Measurements from ENCODE around the gene SLC25A45.

- TF ChIP-seq CTCF (IDR thresholded peaks at IDR 0.05; ENCODE audit: low read depth, low read length) (no peak), POLR2A (IDR thresholded peaks at IDR 0.05; ENCODE audit: extremely low read depth, insufficient read length) (no peak), MAX (IDR thresholded peaks at IDR 0.05; ENCODE audit: low read depth, low read length) (no peak), MYC (IDR thresholded peaks at IDR 0.05; ENCODE audit: low read depth, low read length) (no peak)
Observed at GRCh38 chr11:65404638-65405339, 22.3 kb upstream of the SLC25A45 start.

All from NB4 (cell line).